22Rv1 (cell line): ENCODE results near the gene PEX10.

Experiments
- H3K27ac ChIP-seq: fragments of 450-650 bp; 2 replicates; pipeline ENCODE4 v1.5.1; 2017
- CTCF ChIP-seq: fragments of 450-650 bp; IDR thresholded peaks from 2 replicates; pipeline ENCODE4 v1.5.1; 2017; ENCODE audit warnings: mild to moderate bottlenecking
- ZFX ChIP-seq: fragments of 450-650 bp; IDR thresholded peaks from 2 replicates; pipeline ENCODE4 v1.6.1; 2017; ENCODE audit warnings: antibody characterized with exemption, borderline replicate concordance

Gene PEX10

DNA sequence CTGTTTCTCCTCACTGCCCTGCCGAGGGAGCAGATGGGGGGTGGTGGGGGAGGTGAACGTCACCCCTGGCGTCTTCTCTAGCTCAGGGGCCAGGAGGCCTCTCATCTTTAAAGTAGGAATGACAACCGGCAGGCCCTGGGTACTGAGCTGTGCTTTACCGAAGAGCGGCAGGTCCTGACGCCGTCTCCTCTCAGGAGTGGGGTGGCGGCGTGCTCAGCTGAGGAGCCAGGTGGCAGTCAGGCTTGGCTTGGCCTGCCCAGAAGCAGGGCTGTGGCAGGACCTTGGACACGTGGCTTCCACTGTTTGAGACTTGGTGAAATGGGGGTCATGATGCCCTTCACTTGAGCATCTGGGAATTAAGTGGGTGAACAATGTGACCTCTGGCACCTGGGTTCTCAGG is 17.6 kb downstream of the PEX10 start:
- TF ChIP-seq CTCF, result no peak
- TF ChIP-seq ZFX, result no peak
- peak overlapping the region; percentile 90 for H3K27ac ChIP-seq

DNA sequence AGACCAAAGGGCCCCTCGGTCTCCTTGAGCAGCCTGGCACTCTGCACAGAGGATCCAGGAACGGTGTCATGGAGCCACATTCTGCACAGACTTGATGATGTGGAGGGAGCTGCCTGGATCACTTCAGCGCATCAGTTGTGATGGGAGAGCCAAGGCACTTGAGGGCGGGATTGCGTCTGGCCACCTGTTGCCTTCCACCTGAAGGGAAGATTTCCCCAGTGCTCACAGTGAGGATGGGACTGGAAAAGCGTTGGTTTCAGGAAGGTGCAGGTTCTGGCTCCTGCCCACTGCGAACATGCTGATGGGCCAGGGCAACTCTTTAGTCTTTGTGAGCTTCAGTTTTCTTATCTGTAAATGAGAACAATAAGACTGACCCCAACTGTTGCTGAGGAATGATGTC is 18.1 kb downstream of the PEX10 start:
- peak overlapping the region; percentile 90 for H3K27ac ChIP-seq
- TF ChIP-seq ZFX, result no peak

DNA sequence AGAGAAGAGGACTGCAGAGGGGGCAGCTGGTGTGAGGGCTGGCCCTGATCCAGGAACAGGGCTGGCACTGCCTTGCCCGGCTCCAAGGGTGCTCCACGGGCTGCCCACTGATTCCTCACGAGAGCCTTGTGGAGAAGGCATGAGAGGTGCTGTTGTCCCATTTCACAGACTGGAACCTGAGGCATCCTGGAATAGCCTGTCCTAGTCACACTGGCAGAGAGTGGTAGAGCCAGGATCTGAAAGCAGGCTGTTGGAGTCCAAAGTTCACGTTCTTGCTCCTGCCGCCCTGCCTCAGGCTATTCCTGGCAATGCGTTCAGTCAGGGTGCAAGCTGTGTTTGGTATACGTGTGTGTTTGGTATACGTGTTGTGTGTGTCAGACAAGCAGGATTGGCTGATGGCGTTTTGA is 18.9 kb downstream of the PEX10 start:
- peak overlapping the region; percentile 90 for H3K27ac ChIP-seq
- TF ChIP-seq ZFX (no peak), CTCF (no peak)

- peak overlapping the region; percentile 90 for H3K27ac ChIP-seq
- TF ChIP-seq ZFX (no peak), CTCF (no peak)
Measured at GRCh38 chr1:2392686-2393085, 19.7 kb downstream of the PEX10 start.

DNA sequence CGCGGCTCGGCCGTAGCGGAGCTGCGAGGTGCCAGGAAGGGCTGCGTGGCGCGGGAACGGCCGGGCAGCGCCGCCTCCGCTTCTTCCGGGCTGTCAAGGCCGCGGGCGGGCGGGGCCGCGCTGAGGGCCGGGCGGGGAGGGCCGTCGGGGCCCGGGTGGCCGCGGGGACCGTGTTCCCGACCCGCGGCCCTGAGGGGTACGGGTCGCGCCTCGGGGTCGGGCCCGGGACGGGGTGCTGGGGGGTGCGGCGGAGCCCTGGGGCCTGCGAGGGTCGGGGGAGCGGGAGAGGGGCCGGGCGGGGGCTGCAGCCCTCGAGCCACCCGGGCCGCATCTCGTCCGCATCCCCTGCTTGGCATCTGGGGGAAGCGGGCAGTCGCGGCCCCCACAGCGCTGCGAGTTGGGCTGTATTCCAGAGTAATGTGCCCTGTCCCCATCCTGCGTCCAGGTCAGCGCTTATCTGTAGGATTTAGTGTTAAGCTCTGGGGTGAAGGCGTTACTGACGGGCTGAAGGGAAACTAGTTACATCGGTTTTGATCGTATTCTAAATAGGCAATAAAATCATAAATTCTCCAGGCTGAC is 20.3 kb downstream of the PEX10 start:
- TF ChIP-seq CTCF (no peak), ZFX (no peak)
- peak overlapping the region; percentile 90 for H3K27ac ChIP-seq

- peak within 1 kb of the TSS; percentile 90 for H3K27ac ChIP-seq
- TF ChIP-seq ZFX (no peak), CTCF (no peak)
Measured at GRCh38 chr1:2391041-2391930, 21.1 kb downstream of the PEX10 start, which contains the start of the genes MORN1 and RER1. Gene MORN1 (minus strand): TSS chr1:2391554. CDS start chr1:2391533, 21 bp downstream. Gene RER1 (plus strand): TSS chr1:2391841. CDS start chr1:2395791, 3,950 bp downstream.

GRCh38 chr1:2389644-2390043 is 22.7 kb downstream of the PEX10 start:
- H3K27ac ChIP-seq, result peak overlapping the region; percentile 90; the same call in 1 of the 2 replicates
- TF ChIP-seq ZFX (no peak), CTCF (no peak)
